ENCODE data around the gene PITPNC1.

PITPNC1 gene

GRCh38 chr17:67666028-67666427, 288.9 kb downstream of the PITPNC1 start:
- in situ Hi-C loops (cut with MboI; ENCODE audit: low pct_unique_long_range_greater_than_20kb, low sequenced_read_pairs, unreplicated experiment), result no loop called here
- TF ChIP-seq CTCF (IDR thresholded peaks at IDR 0.05; ENCODE audit: extremely low read depth, insufficient read depth, missing control alignments), result no peak
- DNase-seq (ENCODE audit: low spot score), result no peak

GRCh38 chr17:67666710-67667109, 289.6 kb downstream of the PITPNC1 start:
- no peak for TF ChIP-seq CTCF (IDR thresholded peaks at IDR 0.05; ENCODE audit: extremely low read depth, insufficient read depth, missing control alignments)
- DNase-seq (ENCODE audit: low spot score), result no peak
- in situ Hi-C loops (cut with MboI; ENCODE audit: low pct_unique_long_range_greater_than_20kb, low sequenced_read_pairs, unreplicated experiment), result no loop called here

- in situ Hi-C loops (cut with MboI; ENCODE audit: low pct_unique_long_range_greater_than_20kb, low sequenced_read_pairs, unreplicated experiment), result no loop called here
- no peak for DNase-seq (ENCODE audit: low spot score)
- no peak for TF ChIP-seq CTCF (IDR thresholded peaks at IDR 0.05; ENCODE audit: extremely low read depth, insufficient read depth, missing control alignments)
Observed at GRCh38 chr17:67671493-67671892, 294.4 kb downstream of the PITPNC1 start.

GRCh38 chr17:67672592-67673335, 295.7 kb downstream of the PITPNC1 start:
- DNase-seq (ENCODE audit: low spot score), result no peak
- in situ Hi-C loops (cut with MboI; ENCODE audit: low pct_unique_long_range_greater_than_20kb, low sequenced_read_pairs, unreplicated experiment), result no loop called here
- no peak for TF ChIP-seq CTCF (IDR thresholded peaks at IDR 0.05; ENCODE audit: extremely low read depth, insufficient read depth, missing control alignments)

- no peak for DNase-seq (ENCODE audit: low spot score)
- in situ Hi-C loops (cut with MboI; ENCODE audit: low pct_unique_long_range_greater_than_20kb, low sequenced_read_pairs, unreplicated experiment), result no loop called here
Observed at GRCh38 chr17:67675481-67675880, 298.4 kb downstream of the PITPNC1 start.

GRCh38 chr17:67676305-67676704, 299.2 kb downstream of the PITPNC1 start:
- in situ Hi-C loops (cut with MboI; ENCODE audit: low pct_unique_long_range_greater_than_20kb, low sequenced_read_pairs, unreplicated experiment), result no loop called here

More at GRCh38 chr17:67675481-67675880, 298.4 kb downstream of the PITPNC1 start:
- TF ChIP-seq CTCF (IDR thresholded peaks at IDR 0.05; ENCODE audit: extremely low read depth, insufficient read depth, missing control alignments), result no peak

More at GRCh38 chr17:67676305-67676704, 299.2 kb downstream of the PITPNC1 start:
- no peak for TF ChIP-seq CTCF (IDR thresholded peaks at IDR 0.05; ENCODE audit: extremely low read depth, insufficient read depth, missing control alignments)
- DNase-seq (ENCODE audit: low spot score), result no peak
